ENCODE results near the gene FSD1L. TPM values are rescaled to one million over a fixed set of nuclear protein-coding genes. Genes with fewer than 3 reads are reported as not detected.

The FSD1L gene
- total RNA-seq, 1 experiment from 2014 or later = 5.6 TPM

DNA sequence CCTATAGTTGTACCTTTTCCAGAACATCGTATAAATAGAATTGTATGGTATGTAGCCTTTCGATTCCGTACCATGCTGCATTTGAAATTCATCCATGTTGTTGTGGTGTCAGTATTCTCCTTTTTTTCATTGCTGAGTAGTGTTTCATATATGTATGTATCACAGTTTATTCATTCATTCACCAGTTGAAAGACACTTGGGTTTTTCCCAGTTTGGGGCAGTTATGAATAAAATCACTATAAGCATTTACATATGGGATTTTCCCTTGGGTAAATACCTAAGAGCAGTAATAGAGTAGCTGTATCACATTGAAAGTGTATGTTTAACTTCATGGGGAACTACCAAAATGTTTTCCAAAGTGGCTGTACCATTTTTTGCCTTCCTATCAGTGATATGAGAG lies 94.0 kb downstream of the FSD1L start:
- no peaks in the 10 kb centered on the region for H3F3A ChIP-seq (ENCODE audit: insufficient read depth, low read depth)
- DNase-seq = no peak
- POLR2A ChIA-PET (ENCODE audit: unreplicated experiment) = no interaction called here
- intact Hi-C loops (cut with micrococcal nuclease; ENCODE audit: unreplicated experiment) = no loop called here
- H3K79me2 ChIP-seq (ENCODE audit: low read depth) = no peaks in the 10 kb centered on the region
- TF ChIP-seq EZH2 (IDR thresholded peaks at IDR 0.05; ENCODE audit: low read depth) = no peak
- TF ChIP-seq, protein P1, sequence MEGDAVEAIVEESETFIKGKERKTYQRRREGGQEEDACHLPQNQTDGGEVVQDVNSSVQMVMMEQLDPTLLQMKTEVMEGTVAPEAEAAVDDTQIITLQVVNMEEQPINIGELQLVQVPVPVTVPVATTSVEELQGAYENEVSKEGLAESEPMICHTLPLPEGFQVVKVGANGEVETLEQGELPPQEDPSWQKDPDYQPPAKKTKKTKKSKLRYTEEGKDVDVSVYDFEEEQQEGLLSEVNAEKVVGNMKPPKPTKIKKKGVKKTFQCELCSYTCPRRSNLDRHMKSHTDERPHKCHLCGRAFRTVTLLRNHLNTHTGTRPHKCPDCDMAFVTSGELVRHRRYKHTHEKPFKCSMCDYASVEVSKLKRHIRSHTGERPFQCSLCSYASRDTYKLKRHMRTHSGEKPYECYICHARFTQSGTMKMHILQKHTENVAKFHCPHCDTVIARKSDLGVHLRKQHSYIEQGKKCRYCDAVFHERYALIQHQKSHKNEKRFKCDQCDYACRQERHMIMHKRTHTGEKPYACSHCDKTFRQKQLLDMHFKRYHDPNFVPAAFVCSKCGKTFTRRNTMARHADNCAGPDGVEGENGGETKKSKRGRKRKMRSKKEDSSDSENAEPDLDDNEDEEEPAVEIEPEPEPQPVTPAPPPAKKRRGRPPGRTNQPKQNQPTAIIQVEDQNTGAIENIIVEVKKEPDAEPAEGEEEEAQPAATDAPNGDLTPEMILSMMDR (conservative IDR thresholded peaks at IDR 0.05) = no peak
- no peaks in the 10 kb centered on the region for H3K4me1 ChIP-seq (replicated peaks; ENCODE audit: insufficient read depth)
- H3K27me3 ChIP-seq (ENCODE audit: insufficient read depth, low read depth) = no peaks in the 10 kb centered on the region
- H3K9me2 ChIP-seq (ENCODE audit: insufficient read depth) = no peaks in the 10 kb centered on the region
- CTCF ChIA-PET = no interaction called here
- no peaks in the 10 kb centered on the region for H3K36me3 ChIP-seq (ENCODE audit: low read depth)
- no peak overlapping the region for H3K4me2 ChIP-seq
- no peaks in the 10 kb centered on the region for H3K9me3 ChIP-seq (ENCODE audit: insufficient read depth, low read depth)
- no TSS peak for BruUV-seq (replicated peaks)
- no peak overlapping the region for H3K4me3 ChIP-seq
- H4K20me1 ChIP-seq (ENCODE audit: insufficient read depth) = no peaks in the 10 kb centered on the region
- H2AFZ ChIP-seq = no peak overlapping the region
- no peak overlapping the region for H3K27ac ChIP-seq

DNA sequence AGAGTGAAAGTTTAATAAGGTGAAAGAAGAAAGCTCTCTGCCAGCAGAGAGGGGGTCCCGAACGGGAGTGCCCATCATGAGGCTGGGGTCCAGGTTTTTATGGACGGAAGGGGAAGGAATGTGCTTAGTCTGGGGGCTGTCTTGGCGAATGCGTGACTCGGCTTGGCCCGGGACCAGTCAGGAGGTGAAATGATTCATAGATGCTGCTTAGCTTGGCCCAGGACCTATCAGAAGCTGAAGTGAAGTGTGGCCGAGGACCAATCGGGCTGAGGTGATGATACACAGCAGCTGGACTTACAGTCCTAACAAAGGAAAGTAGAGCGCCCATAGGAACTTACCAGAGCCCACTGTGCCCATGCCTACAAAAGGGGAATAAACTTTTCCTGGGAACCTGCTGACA lies 106.2 kb downstream of the FSD1L start:
- Histone ChIP-seq H3K27ac (no peak overlapping the region), H3K4me2 (no peak overlapping the region), H3K27me3 (ENCODE audit: insufficient read depth, low read depth) (no peaks in the 10 kb centered on the region), H2AFZ (no peak overlapping the region), H3K4me3 (no peak overlapping the region), H3K79me2 (ENCODE audit: low read depth) (0 out of 2 replicates have a peak, but pooled peaks cover 9% of the 10 kb centered on the region), H3F3A (ENCODE audit: insufficient read depth, low read depth) (no peaks in the 10 kb centered on the region), H3K9me2 (ENCODE audit: insufficient read depth) (no peaks in the 10 kb centered on the region), H4K20me1 (ENCODE audit: insufficient read depth) (no peaks in the 10 kb centered on the region), H3K9me3 (ENCODE audit: insufficient read depth, low read depth) (peaks cover under 1% of the 10 kb centered on the region; the same call in 1 of the 2 replicates), H3K36me3 (ENCODE audit: low read depth) (no peaks in the 10 kb centered on the region), H3K4me1 (replicated peaks; ENCODE audit: insufficient read depth) (peaks cover 7% of the 10 kb centered on the region; the same call in 1 of the 2 replicates)
- ChIA-PET CTCF (no interaction called here), POLR2A (ENCODE audit: unreplicated experiment) (no interaction called here)
- no peak for TF ChIP-seq EZH2 (IDR thresholded peaks at IDR 0.05; ENCODE audit: low read depth)
- TF ChIP-seq, protein P1 (conservative IDR thresholded peaks at IDR 0.05) = no peak
- DNase-seq = no peak
- no TSS peak for BruUV-seq (replicated peaks)
- intact Hi-C loops (cut with micrococcal nuclease; ENCODE audit: unreplicated experiment) = no loop called here

DNA sequence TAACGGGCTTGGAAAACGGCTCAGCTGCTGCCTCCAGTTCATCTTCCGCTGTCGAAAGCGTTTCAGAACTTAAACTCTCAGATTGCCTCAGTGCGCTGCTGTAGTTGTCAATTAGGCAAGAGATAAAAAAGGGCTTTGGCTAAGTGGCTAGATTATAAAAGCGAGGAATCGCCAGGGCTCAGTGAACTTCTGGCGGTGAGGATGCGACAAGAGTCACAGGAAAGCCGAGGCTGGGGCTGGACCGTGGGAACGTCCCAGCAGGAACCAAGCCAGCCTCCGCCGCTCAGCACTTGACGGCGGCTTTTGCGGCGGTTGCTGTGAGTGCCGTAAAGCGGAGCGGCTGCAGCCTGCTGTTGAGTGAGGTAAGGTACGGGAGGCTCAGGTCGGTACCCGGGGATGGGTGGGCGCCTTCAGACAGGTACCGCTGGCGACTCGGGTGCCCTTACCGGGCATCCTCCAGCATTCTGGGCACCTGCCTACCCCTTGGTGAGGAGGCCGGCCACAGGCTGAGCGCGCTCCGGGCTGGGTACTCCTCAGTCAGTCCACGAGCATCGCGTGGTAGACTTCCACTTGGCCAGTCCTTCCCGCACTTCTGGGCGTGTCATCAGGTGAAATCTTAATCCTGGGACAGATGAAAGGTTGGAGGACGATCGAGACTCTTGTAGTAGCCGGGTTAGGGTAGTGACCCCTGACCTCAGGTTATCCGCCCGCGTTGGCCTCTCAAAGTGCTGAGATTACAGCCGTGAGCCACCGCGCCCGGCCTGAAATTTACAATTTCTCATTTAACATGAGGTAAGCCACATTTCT lies 110.2 kb downstream of the FSD1L start, which contains the start of gene FKTN:
TSS of gene FKTN (plus strand) at position 328 of the 807 bp plus-strand sequence. CDS start 16,902 bp downstream, outside the sequence.
- Histone ChIP-seq H3K4me3 (peak within 1 kb of the TSS; percentile 84), H3K27me3 (ENCODE audit: insufficient read depth, low read depth) (no peaks in the 10 kb centered on the region), H3K4me2 (peak within 1 kb of the TSS; percentile 97), H3F3A (ENCODE audit: insufficient read depth, low read depth) (no peaks in the 10 kb centered on the region), H3K9me3 (ENCODE audit: insufficient read depth, low read depth) (peaks cover 21% of the 10 kb centered on the region), H4K20me1 (ENCODE audit: insufficient read depth) (no peaks in the 10 kb centered on the region), H3K36me3 (ENCODE audit: low read depth) (0 out of 2 replicates have a peak, but pooled peaks cover 4% of the 10 kb centered on the region), H2AFZ (peak within 1 kb of the TSS; percentile 98), H3K79me2 (ENCODE audit: low read depth) (0 out of 2 replicates have a peak, but pooled peaks cover 12% of the 10 kb centered on the region), H3K4me1 (replicated peaks; ENCODE audit: insufficient read depth) (peaks cover 7% of the 10 kb centered on the region; the same call in 1 of the 2 replicates), H3K9me2 (ENCODE audit: insufficient read depth) (no peaks in the 10 kb centered on the region), H3K27ac (peak within 1 kb of the TSS; percentile 20; the same call in 1 of the 2 replicates)
- POLR2A ChIA-PET (ENCODE audit: unreplicated experiment) = interaction anchor here (0.7 kb wide), 1 partner anchor 387 kb away, joined by 9 read pairs; no protein-coding TSS in a partner anchor
- DNase-seq = peak; percentile 77 to 87
- intact Hi-C loops (cut with micrococcal nuclease; ENCODE audit: unreplicated experiment) = loop anchor here (2.0 kb wide), 1 partner anchor 109 kb away; the partner anchor contains the start of gene FSD1L
- TSS peak; percentile 51 for BruUV-seq (replicated peaks)
- CTCF ChIA-PET = interaction anchor here (0.6 kb wide), 1 partner anchor 80 kb away, joined by 3 read pairs; no protein-coding TSS in a partner anchor
- TF ChIP-seq, protein P1 (conservative IDR thresholded peaks at IDR 0.05) = no peak
- TF ChIP-seq EZH2 (IDR thresholded peaks at IDR 0.05; ENCODE audit: low read depth) = no peak

All from PC-9 (cell line).